ENCODE measurements around the gene CAPN5.
"Not testable (repeated sequence)": the region's sequence is repeated elsewhere in the genome, so short reads cannot be mapped to it uniquely, and the experiment has no call there.

The CAPN5 gene

GRCh38 chr11:77042111-77042726, 24.6 kb upstream of the CAPN5 start:
- no peak for TF ChIP-seq ZFX (IDR thresholded peaks at IDR 0.05)
- no peak for TF ChIP-seq CTCF (conservative IDR thresholded peaks at IDR 0.05)
- no peak overlapping the region for H3K27ac ChIP-seq

GRCh38 chr11:77044356-77044755, 22.4 kb upstream of the CAPN5 start:
- TF ChIP-seq CTCF (conservative IDR thresholded peaks at IDR 0.05) (no peak), ZFX (IDR thresholded peaks at IDR 0.05) (no peak)
- H3K27ac ChIP-seq: no peak overlapping the region

- H3K27ac ChIP-seq: no peak overlapping the region
- TF ChIP-seq CTCF (conservative IDR thresholded peaks at IDR 0.05) (no peak), ZFX (IDR thresholded peaks at IDR 0.05) (no peak)
Observed at GRCh38 chr11:77044886-77045285, 21.9 kb upstream of the CAPN5 start.

GRCh38 chr11:77046060-77046501, 20.7 kb upstream of the CAPN5 start:
- H3K27ac ChIP-seq: no peak overlapping the region
- TF ChIP-seq ZFX (IDR thresholded peaks at IDR 0.05): no peak
- TF ChIP-seq CTCF (conservative IDR thresholded peaks at IDR 0.05): peak; percentile 98

GRCh38 chr11:77047007-77047927, 19.5 kb upstream of the CAPN5 start:
- TF ChIP-seq ZFX (IDR thresholded peaks at IDR 0.05): no peak
- TF ChIP-seq CTCF (conservative IDR thresholded peaks at IDR 0.05): peak; percentile 64
- H3K27ac ChIP-seq: no peak overlapping the region

- peak; percentile 8; the same call in 1 of the 2 replicates for TF ChIP-seq CTCF (conservative IDR thresholded peaks at IDR 0.05)
- H3K27ac ChIP-seq: not testable (repeated sequence)
Observed at GRCh38 chr11:77047928-77048446, 18.8 kb upstream of the CAPN5 start.

GRCh38 chr11:77049026-77049425, 17.7 kb upstream of the CAPN5 start:
- TF ChIP-seq CTCF (conservative IDR thresholded peaks at IDR 0.05) (no peak), ZFX (IDR thresholded peaks at IDR 0.05) (no peak)
- H3K27ac ChIP-seq: no peak overlapping the region
